ENCODE measurements around the gene APCDD1L.

DNA sequence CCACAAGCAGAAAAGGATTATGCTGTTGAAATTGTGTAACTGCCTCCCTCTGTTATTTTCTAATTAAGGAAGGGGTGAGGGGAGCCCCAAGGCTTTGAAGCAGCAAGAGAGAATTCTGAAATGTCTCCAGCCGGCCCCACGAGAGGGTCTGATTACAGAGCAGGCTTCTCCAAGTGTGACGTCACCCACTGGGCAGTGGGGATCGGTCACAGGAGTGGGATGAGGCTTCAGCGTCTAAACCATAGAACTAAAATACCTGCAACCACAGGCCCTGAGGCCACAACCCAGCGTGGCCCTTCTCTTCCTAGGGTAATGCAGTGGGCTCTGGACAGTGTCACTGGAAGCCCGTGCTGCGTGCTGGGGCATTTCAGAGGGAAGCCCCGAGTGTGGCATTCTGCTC lies 38.6 kb upstream of the APCDD1L start:
- TF ChIP-seq EZH2 (IDR thresholded peaks at IDR 0.05), result no peak
- TF ChIP-seq POLR2AphosphoS5 (IDR thresholded peaks at IDR 0.05; ENCODE audit: borderline replicate concordance, low read depth, low read length), result no peak
- TF ChIP-seq FOXP2 (optimal IDR thresholded peaks at IDR 0.05; ENCODE audit: control extremely low read depth, extremely low read length, insufficient read depth), result no peak
